ENCODE data around the gene CDHR1. TPM values are rescaled to one million over a fixed set of nuclear protein-coding genes. Genes with fewer than 3 reads are reported as not detected.

Gene CDHR1
- total RNA-seq, 1 experiment from 2014 or later = 6.6 TPM

GRCh38 chr10:84236807-84237198, 42.5 kb downstream of the CDHR1 start:
- H2AFZ ChIP-seq (ENCODE audit: low read length) = no peak overlapping the region
- no peak overlapping the region for H3K14ac ChIP-seq (ENCODE audit: insufficient read depth, low read length)
- Mint-ChIP-seq H3K9me3 (no peaks in the 10 kb centered on the region; a peak in 1 of 5 replicates), H3K27me3 (ENCODE audit: low read depth) (peaks cover 42% of the 10 kb centered on the region), H3K36me3 (ENCODE audit: insufficient read depth in 1 of 3, low read depth in 3 of 3) (no peaks in the 10 kb centered on the region), H3K4me1 (peaks cover 4% of the 10 kb centered on the region in 2 experiments; a peak in 3 of 4 replicates), H3K27ac (no peak overlapping the region), H3K4me3 (no peak overlapping the region)
- H2BK5ac ChIP-seq (ENCODE audit: insufficient read length, low read length) = no peak overlapping the region
- no CpG with 5 or more reads among the region's 6 CpGs for WGBS (ENCODE audit: extremely low coverage, insufficient read length, low lambda C conversion rate)
- H3K4me2 ChIP-seq (ENCODE audit: insufficient read depth, insufficient read length, low read length) = no peak overlapping the region
- H3K4me1 ChIP-seq (ENCODE audit: insufficient read depth, low read length) = no peaks in the 10 kb centered on the region
- H3K23ac ChIP-seq (ENCODE audit: insufficient read length, low read depth, low read length) = no peak overlapping the region
- H2BK20ac ChIP-seq (ENCODE audit: low read depth, low read length, poor library complexity, severe bottlenecking) = no peak overlapping the region
- no peak for TF ChIP-seq CTCF (conservative IDR thresholded peaks at IDR 0.05)
- no peak overlapping the region for H4K5ac ChIP-seq (ENCODE audit: insufficient read length, low read depth, low read length)
- no peak overlapping the region for H3K18ac ChIP-seq (ENCODE audit: insufficient read length, low read depth, low read length)
- DNase-seq = no peak
- no peaks in the 10 kb centered on the region for H3K9me3 ChIP-seq (ENCODE audit: control insufficient read depth, low read depth, low read length)
- H2BK15ac ChIP-seq (ENCODE audit: low read depth, low read length) = no peak overlapping the region
- H3K79me2 ChIP-seq (ENCODE audit: insufficient read depth, low read length) = no peaks in the 10 kb centered on the region
- peaks cover 3% of the 10 kb centered on the region; the same call in 1 of the 2 replicates for H3K27me3 ChIP-seq (ENCODE audit: insufficient read depth, low read length)
- H3K9ac ChIP-seq (ENCODE audit: extremely low read depth, insufficient read length, low read length) = no peak overlapping the region
- no peaks in the 10 kb centered on the region for H3K79me1 ChIP-seq (ENCODE audit: insufficient read depth, low read depth, low read length, poor library complexity, severe bottlenecking)
- H3K56ac ChIP-seq (ENCODE audit: insufficient read length, low read depth, low read length) = no peak overlapping the region
- H3K27ac ChIP-seq (ENCODE audit: insufficient read length, low read depth, low read length) = no peak overlapping the region
- no peaks in the 10 kb centered on the region for H4K20me1 ChIP-seq (ENCODE audit: control insufficient read depth, insufficient read depth, insufficient read length)
- no peak overlapping the region for H3T11ph ChIP-seq (ENCODE audit: low read length)
- H4K91ac ChIP-seq (ENCODE audit: insufficient read length, low read depth, low read length) = no peak overlapping the region
- no peaks in the 10 kb centered on the region for H3K23me2 ChIP-seq (ENCODE audit: insufficient read length, low read depth, low read length, poor library complexity, severe bottlenecking)
- no peak overlapping the region for H2BK12ac ChIP-seq (ENCODE audit: insufficient read length, low read depth, low read length)
- no peak overlapping the region for H4K8ac ChIP-seq (replicated peaks; ENCODE audit: insufficient read length, low read depth, low read length)
- H2BK120ac ChIP-seq (ENCODE audit: low read depth, low read length, poor library complexity, severe bottlenecking) = no peak overlapping the region
- H2AK5ac ChIP-seq (ENCODE audit: insufficient read length, low read length) = no peak overlapping the region
- no peak overlapping the region for H3K4ac ChIP-seq (ENCODE audit: low read depth, low read length)

Data from H9 (cell line).